HFF-Myc (cell line): Measurements from ENCODE around the gene TRPM1.

Source experiments
- DNase-seq: peaks from one replicate; pipeline ENCODE4 v3.0.0-alpha.2; 2011; ENCODE audit warnings: low read depth; ENCODE audit errors: extremely low read depth
- H3K4me3 ChIP-seq: replicated peaks from 2 replicates; pipeline ENCODE4 v1.5.1; 2011; ENCODE audit warnings: low read depth, mild to moderate bottlenecking, control low read depth, low read length
- CTCF ChIP-seq: IDR thresholded peaks from 2 replicates; pipeline ENCODE4 v1.5.1; 2012; ENCODE audit warnings: mild to moderate bottlenecking, low read depth, low read length, control low read depth; ENCODE audit errors: missing control alignments

TRPM1 gene

GRCh38 chr15:30974112-30974511, 127.4 kb downstream of the TRPM1 start:
- no peak for TF ChIP-seq CTCF
- no peak for DNase-seq
- no peak overlapping the region for H3K4me3 ChIP-seq

- H3K4me3 ChIP-seq, result no peak overlapping the region
- no peak for DNase-seq
- TF ChIP-seq CTCF, result no peak
Observed at GRCh38 chr15:30973379-30973778, 128.1 kb downstream of the TRPM1 start.

GRCh38 chr15:30969724-30970123, 131.8 kb downstream of the TRPM1 start:
- no peak for TF ChIP-seq CTCF
- no peak for DNase-seq
- H3K4me3 ChIP-seq, result no peak overlapping the region

- no peak for DNase-seq
- no peak overlapping the region for H3K4me3 ChIP-seq
- TF ChIP-seq CTCF, result no peak
Observed at GRCh38 chr15:30963681-30964080, 137.8 kb downstream of the TRPM1 start.

GRCh38 chr15:30962659-30963058, 138.9 kb downstream of the TRPM1 start:
- TF ChIP-seq CTCF, result no peak
- DNase-seq, result no peak
- no peak overlapping the region for H3K4me3 ChIP-seq

- no peak for TF ChIP-seq CTCF
- no peak overlapping the region for H3K4me3 ChIP-seq
- no peak for DNase-seq
Observed at GRCh38 chr15:30962079-30962478, 139.4 kb downstream of the TRPM1 start.

GRCh38 chr15:30958219-30958618, 143.3 kb downstream of the TRPM1 start:
- no peak for DNase-seq
- no peak overlapping the region for H3K4me3 ChIP-seq
- no peak for TF ChIP-seq CTCF
